ENCODE results near the gene DENND11. TPM values are rescaled to one million over a fixed set of nuclear protein-coding genes. Genes with fewer than 3 reads are reported as not detected.

The DENND11 gene, protein sequence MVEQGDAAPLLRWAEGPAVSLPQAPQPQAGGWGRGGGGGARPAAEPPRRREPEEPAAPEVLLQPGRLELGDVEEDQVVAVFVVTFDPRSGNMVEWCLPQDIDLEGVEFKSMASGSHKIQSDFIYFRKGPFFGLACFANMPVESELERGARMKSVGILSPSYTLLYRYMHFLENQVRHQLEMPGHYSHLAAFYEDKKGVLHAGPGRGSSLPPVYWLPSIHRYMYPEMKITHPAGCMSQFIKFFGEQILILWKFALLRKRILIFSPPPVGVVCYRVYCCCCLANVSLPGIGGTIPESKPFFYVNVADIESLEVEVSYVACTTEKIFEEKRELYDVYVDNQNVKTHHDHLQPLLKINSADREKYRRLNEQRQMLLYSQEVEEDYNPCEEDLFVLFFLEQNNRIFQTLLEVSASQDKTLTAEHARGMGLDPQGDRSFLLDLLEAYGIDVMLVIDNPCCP
- 17.3 TPM for total RNA-seq (ENCODE audit: insufficient read depth, low replicate concordance)

- peak; percentile 49 for DNase-seq (ENCODE audit: low spot score)
Observed at GRCh38 chr7:141702047-141702567, at the start of gene DENND11. DENND11 (minus strand) TSS chr7:141702166; CDS start chr7:141702153, 13 bp downstream.

DNA sequence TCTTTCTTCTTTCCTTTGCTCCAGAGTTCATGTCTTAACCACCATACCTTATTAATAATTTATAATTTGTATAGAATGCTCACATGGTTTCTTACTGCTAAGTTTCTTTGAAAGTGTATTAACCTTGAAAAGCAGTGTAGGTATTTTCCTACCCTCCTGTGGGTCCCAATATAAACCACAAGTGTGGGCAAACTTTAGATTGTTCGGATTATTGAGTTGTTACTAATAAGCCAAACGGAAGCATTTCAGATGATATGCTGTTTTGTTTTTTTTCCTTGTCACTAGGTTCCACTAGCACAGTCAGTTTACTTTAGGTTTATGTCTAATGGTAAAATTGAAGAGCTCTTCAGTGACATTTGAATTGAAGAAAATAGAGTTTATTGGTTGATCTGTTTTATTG lies 46.4 kb upstream of the DENND11 start:
- DNase-seq (ENCODE audit: low spot score) = no peak

DNA sequence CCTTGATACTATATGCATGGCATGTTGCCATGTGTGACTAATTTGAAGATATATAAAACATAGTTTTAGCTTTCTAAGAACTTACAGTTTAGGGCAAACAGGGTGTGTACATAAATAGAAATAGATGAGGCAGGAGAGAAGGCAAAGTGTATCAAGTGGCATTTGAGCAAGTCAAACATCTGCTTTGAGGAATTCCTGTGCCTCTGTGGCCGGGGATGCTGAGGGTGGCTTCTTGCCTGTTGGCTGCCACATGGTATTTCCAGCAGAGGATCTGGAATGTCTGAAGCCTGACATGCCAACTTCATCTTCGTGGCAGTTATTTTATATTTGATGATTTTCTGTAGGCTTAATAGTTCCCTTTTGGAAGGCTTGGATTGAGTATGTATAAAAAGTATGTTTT lies 42.2 kb upstream of the DENND11 start:
- DNase-seq (ENCODE audit: low spot score) = no peak

DNA sequence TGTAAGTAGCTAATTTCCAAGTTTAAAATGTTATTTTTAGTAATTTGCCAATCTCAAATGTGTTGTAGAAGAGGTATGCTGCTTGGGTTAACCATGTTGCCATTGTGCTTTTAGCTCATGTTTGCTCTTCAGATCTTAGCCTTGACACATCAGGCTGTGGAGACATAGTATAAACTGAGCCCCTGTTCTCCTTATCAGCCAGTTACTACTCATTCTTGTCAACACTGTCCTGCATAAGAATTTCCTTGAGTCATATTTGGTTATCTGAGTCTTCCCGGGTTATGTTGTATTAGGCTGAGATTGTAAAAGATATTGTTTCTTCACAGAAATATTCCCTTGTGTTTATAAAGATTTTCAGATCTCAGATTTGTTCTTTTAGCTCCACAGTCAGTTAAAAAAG lies 40.3 kb upstream of the DENND11 start:
- DNase-seq (ENCODE audit: low spot score) = no peak

DNA sequence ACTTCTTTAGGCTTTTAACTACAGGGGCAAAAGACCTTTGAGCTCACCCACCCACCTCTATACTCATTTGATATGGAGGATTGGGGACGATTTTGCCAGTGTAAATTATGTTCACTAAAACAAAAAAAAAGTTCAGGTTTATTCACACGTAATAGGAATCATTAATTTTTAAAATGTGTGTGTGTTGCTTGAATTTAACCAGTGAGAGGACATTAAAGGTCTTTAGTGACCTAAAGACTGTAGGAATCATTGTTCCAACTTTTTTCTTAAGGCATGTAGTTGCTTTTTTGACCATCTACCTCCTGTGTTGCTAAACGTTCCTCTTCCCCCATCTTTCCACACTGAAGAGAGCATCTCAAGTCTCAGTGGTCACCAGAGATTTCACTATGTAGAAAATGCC lies 37.3 kb upstream of the DENND11 start:
- no peak for DNase-seq (ENCODE audit: low spot score)

GRCh38 chr7:141738592-141739013 lies 36.6 kb upstream of the DENND11 start:
- DNase-seq (ENCODE audit: low spot score) = no peak

- DNase-seq (ENCODE audit: low spot score) = peak; percentile 98
Observed at GRCh38 chr7:141737836-141738591, 36.0 kb upstream of the DENND11 start, which contains the start of gene SSBP1. SSBP1 (plus strand) TSS chr7:141738358; CDS start chr7:141739167, 809 bp downstream.

DNA sequence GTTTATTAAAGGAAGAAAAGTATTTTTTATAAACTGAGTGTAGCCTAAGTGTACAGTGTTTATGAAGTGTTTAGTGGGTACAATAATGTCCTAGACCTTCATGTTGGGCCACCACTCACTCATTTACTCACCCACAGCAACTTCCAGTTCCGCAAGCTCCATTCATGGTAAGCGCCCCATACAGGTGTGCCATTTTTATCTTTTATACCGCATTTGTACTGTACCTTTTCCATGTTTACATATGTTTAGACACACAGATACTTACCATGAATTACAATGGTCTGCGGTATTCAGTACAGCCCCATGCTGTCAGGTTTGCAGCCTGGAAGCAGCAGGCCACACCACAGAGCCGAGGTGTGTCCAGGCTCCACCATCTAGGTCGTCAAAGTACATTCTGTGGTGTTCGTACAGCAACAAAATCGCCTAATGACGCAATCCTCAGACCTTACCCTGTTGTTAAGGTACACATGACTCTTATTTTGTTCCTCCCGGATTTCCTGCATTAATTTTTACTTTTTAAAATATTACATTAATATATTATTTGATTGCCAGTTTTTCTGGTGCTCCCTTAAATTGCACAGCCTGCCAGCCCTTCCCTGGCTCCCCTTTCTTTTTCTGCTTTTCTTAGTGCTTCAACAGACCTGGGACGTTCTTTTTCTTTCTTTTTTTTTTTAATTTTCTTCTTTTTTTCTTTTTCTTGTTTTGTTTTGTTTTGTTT lies 35.3 kb upstream of the DENND11 start:
- DNase-seq (ENCODE audit: low spot score) = no peak

DNA sequence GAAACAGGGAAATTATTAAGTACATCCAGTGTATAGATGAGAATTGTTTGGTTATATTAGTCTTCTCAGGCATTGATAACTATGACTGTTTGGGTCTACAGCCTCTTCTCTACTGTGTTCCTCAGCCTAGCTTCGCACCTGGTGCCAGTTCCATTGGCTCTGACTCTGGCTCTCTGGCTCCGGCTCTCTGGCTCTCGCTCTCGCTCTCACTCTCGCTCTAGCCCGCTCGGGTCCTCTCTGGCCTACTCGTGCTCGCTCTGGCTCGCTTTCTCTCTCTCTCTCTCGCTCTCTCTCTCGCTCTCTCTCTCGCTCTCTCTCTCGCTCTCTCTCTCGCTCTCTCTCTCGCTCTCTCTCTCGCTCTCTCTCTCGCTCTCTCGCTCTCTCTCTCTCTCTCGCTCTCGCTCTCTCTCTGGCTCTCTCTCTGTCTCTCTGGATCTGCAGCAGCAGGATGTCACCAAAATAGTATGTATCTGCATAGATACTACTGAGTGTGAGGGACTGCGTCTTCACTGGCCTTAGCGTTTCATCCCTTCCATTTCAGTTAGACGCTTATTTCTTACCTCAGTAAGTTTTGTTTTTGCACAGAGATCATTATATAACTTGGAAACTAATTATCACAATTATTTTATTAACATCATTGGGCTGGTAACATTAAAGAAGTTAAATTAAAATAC lies 29.6 kb upstream of the DENND11 start:
- no peak for DNase-seq (ENCODE audit: low spot score)

- DNase-seq (ENCODE audit: low spot score) = no peak
Observed at GRCh38 chr7:141729020-141729419, 27.1 kb upstream of the DENND11 start.

- no peak for DNase-seq (ENCODE audit: low spot score)
Observed at GRCh38 chr7:141722529-141722928, 20.6 kb upstream of the DENND11 start.

DNA sequence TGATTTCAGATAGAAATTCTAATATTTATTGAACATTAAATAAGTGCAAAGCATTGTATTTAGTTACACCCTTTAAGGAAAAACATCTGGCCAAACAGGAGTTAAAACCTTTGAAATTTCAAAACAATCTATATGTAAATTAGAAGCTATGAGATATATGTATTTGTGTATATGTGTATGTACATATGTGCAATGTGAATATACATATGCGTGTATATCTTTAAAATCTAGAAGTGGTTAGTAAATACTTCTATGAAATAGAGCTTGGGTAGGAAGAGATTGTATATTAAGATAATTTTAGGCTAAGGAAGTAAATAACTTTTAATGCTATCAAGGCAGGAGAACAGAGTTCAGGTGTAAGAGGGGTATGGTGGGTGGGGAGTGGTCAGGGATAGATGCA lies 15.5 kb upstream of the DENND11 start:
- no peak for DNase-seq (ENCODE audit: low spot score)

- DNase-seq (ENCODE audit: low spot score) = no peak
Observed at GRCh38 chr7:141715794-141716689, 14.1 kb upstream of the DENND11 start.

- no peak for DNase-seq (ENCODE audit: low spot score)
Observed at GRCh38 chr7:141715018-141715417, 13.1 kb upstream of the DENND11 start.

DNA sequence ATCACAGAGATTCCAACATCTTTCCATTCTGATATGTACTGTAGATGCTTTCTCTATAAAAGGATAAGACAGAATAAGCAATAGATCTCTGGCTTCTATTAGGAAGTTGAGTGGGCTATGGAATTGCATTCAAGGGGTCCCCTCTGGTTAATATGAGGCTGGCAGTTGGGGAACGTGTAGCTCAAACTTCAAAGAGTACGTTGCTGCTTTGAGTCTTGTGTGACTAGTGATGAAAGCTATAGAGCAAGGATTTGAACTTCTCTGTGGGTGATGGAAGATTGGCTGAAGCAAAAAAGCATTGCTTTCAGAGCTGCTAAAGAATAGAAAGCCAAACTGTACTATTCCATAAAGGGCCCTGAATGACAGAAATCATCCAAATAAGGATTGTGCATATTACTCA lies 12.6 kb upstream of the DENND11 start:
- no peak for DNase-seq (ENCODE audit: low spot score)

GRCh38 chr7:141713890-141714289 lies 11.9 kb upstream of the DENND11 start:
- DNase-seq (ENCODE audit: low spot score) = no peak

GRCh38 chr7:141712603-141713255 lies 10.8 kb upstream of the DENND11 start:
- no peak for DNase-seq (ENCODE audit: low spot score)

GRCh38 chr7:141710301-141710700 lies 8.3 kb upstream of the DENND11 start:
- no peak for DNase-seq (ENCODE audit: low spot score)

DNA sequence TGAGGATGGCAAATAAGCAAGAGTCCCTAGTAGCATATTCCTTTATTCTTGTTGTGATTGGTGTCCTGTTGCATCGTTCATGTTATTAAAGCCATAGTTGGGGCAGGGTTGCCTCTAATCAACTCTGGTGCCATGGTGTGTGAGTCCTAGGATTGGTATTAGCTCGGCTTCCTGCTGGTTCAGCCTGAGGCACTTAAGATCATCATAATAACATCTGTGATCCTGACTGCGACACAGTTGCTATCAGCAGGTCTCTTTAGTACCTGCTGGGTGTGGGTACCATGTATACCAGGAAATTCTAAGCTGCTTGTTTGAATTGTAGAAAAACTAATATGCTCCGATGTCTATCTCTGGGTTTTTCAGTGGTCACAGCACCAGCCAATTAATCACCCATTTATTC lies 7.8 kb upstream of the DENND11 start:
- DNase-seq (ENCODE audit: low spot score) = no peak

GRCh38 chr7:141709318-141709717 lies 7.4 kb upstream of the DENND11 start:
- no peak for DNase-seq (ENCODE audit: low spot score)

Measured in umbilical cord (tissue), 2 donors.